K562 (cell line): ENCODE results near the gene HS3ST4. TPM values are rescaled to one million over a fixed set of nuclear protein-coding genes. Genes with fewer than 3 reads are reported as not detected.

Source experiments
- ATAC-seq: fragments of 200-7000 bp; cut with Tn5 transposase; 3 replicates; pipeline ENCODE4 v1.9.1; 2020; ENCODE audit warnings: moderate library complexity
- BruUV-seq: library from RNA; stranded (reverse); fragments of 400-500 nt; replicated peaks from 2 replicates; lab custom pipeline; 2021; lab: Mats Ljungman, UMichigan
- CTCF ChIA-PET: fragments of 300-600 bp; formaldehyde crosslinking; extraction: SDS; loops from one replicate; lab custom pipeline; 2021; ENCODE audit warnings: low intra/inter-chr PET ratio; lab: Yijun Ruan, JAX
- POLR2A ChIA-PET: fragments of 300-600, 350-650 bp; sonication (Branson Sonifier 250); formaldehyde crosslinking; extraction: SDS; loops from one replicate; lab custom pipeline; 2021; ENCODE audit warnings: antibody characterized with exemption, inconsistent platforms; lab: Yijun Ruan, JAX
- DNase-seq, 4 experiments: peaks; one replicate each; pipeline versions ENCODE4 v3.0.0 to v3.0.0-alpha.2; 2011 to 2018; ENCODE audit warnings: low spot score in 3 of 4, mixed read lengths in 3 of 4; ENCODE audit errors: extremely low read depth in 1 of 4
- FAIRE-seq: peaks from 2 replicates; lab custom pipeline; 2011; peaks lifted over from hg19 to GRCh38; lab: Jason Lieb, UNC
- H2AFZ ChIP-seq: 2 replicates; pipeline ENCODE4 v1.6.0; 2011; ENCODE audit warnings: low read depth, low read length, control low read depth, inconsistent platforms
- H3K27ac ChIP-seq: fragments of 200-600 bp; 3 replicates; pipeline ENCODE4 v1.8.0; 2011; ENCODE audit warnings: low read depth, mild to moderate bottlenecking, control low read depth, inconsistent platforms, low read length, moderate library complexity, mixed read lengths; ENCODE audit errors: extremely low read depth
- H3K27me3 ChIP-seq, 2 experiments: fragments of 300-600 bp in 1 of 2; 2 replicates in 1 of 2; 3 replicates in 1 of 2; pipeline versions ENCODE4 v1.6.0 to v1.8.0; 2011; ENCODE audit warnings: inconsistent platforms in 2 of 2, low read length in 2 of 2, mild to moderate bottlenecking in 1 of 2, mixed read lengths in 1 of 2, moderate library complexity in 1 of 2; ENCODE audit not compliant: control insufficient read depth in 2 of 2, insufficient read depth in 2 of 2
- H3K36me3 ChIP-seq: fragments of 300-600 bp; 3 replicates; pipeline ENCODE4 v1.8.0; 2011; ENCODE audit warnings: mild to moderate bottlenecking, low read length, inconsistent platforms; ENCODE audit not compliant: control insufficient read depth, insufficient read depth
- H3K4me1 ChIP-seq, 2 experiments: fragments of 200-600 bp in 1 of 2; replicated peaks in 1 of 2; 2 replicates in 1 of 2; 3 replicates in 1 of 2; pipeline versions ENCODE4 v1.5.1 to v1.8.0; 2011; ENCODE audit warnings: inconsistent platforms in 2 of 2, low read length in 2 of 2, mild to moderate bottlenecking in 1 of 2, mixed read lengths in 1 of 2, moderate library complexity in 1 of 2; ENCODE audit not compliant: control insufficient read depth in 2 of 2, insufficient read depth in 2 of 2
- H3K4me2 ChIP-seq: 2 replicates; pipeline ENCODE4 v1.6.1; 2011; ENCODE audit warnings: low read length, control low read depth, inconsistent platforms, mixed read lengths; ENCODE audit not compliant: insufficient read depth
- H3K4me3 ChIP-seq: fragments of 200-600 bp; sonication (generic), shearing (Covaris generic); 2 replicates; pipeline ENCODE4 v1.5.1; 2016; ENCODE audit warnings: control low read depth, inconsistent platforms
- H3K79me2 ChIP-seq: fragments of 200-600 bp; 3 replicates; pipeline ENCODE4 v1.8.0; 2011; ENCODE audit warnings: low read length, inconsistent platforms; ENCODE audit not compliant: control insufficient read depth, insufficient read depth
- H3K9ac ChIP-seq, 2 experiments: 2 replicates each; pipeline versions ENCODE4 v1.6.0 to v1.6.1; 2011; ENCODE audit warnings: low read depth in 2 of 2, low read length in 2 of 2, control low read depth in 1 of 2, inconsistent platforms in 1 of 2, mild to moderate bottlenecking in 1 of 2, mixed read lengths in 1 of 2; ENCODE audit not compliant: insufficient read depth in 1 of 2
- H3K9me1 ChIP-seq: one replicate; pipeline ENCODE4 v1.6.0; 2011; ENCODE audit warnings: inconsistent platforms, mild to moderate bottlenecking, low read length, moderate library complexity; ENCODE audit not compliant: control insufficient read depth, insufficient read depth
- H3K9me3 ChIP-seq: replicated peaks from 2 replicates; pipeline ENCODE4 v1.5.1; 2011; ENCODE audit warnings: low read depth, low read length, inconsistent platforms; ENCODE audit not compliant: control insufficient read depth, insufficient read depth
- H4K20me1 ChIP-seq: replicated peaks from 2 replicates; pipeline ENCODE4 v1.6.1; 2011; ENCODE audit warnings: low read length, inconsistent platforms, mixed read lengths; ENCODE audit not compliant: control insufficient read depth, insufficient read depth
- CXXC5 ChIP-seq: fragments of 250-450 bp; sonication (Bioruptor Pico); IDR thresholded peaks from 2 replicates; pipeline ENCODE4 v1.8.0; 2022; ENCODE audit warnings: inconsistent platforms, mild to moderate bottlenecking, moderate library complexity
- FOXP1 ChIP-seq: sonication (generic); formaldehyde crosslinking; IDR thresholded peaks from 2 replicates; pipeline ENCODE4 v1.8.0; 2022; ENCODE audit warnings: mild to moderate bottlenecking, missing genetic modification reagents
- HCFC1 ChIP-seq: IDR thresholded peaks from 2 replicates; pipeline ENCODE4 v1.6.1; 2012; ENCODE audit warnings: low read depth, low read length, improper control_type of control experiment
- HDAC3 ChIP-seq: fragments of 450-650 bp; IDR thresholded peaks from 2 replicates; pipeline ENCODE4 v1.6.1; 2018; ENCODE audit warnings: borderline replicate concordance, mild to moderate bottlenecking, moderate library complexity; ENCODE audit not compliant: partially characterized antibody
- MCM7 ChIP-seq, 2 experiments: fragments of 450-650 bp; IDR thresholded peaks; 2 replicates each; pipeline ENCODE4 v1.6.1; 2016 to 2018
- NCOA6 ChIP-seq: fragments of 450-650 bp; IDR thresholded peaks from 2 replicates; pipeline ENCODE4 v1.6.1; 2017; ENCODE audit warnings: mild to moderate bottlenecking
- RFX1 ChIP-seq: fragments of 450-650 bp; IDR thresholded peaks from 2 replicates; pipeline ENCODE4 v1.6.1; 2016; ENCODE audit warnings: mild to moderate bottlenecking, moderate library complexity
- SAFB2 ChIP-seq: fragments of 200-400 bp; formaldehyde crosslinking; IDR thresholded peaks from 2 replicates; pipeline ENCODE4 v1.6.1; 2018; ENCODE audit warnings: borderline replicate concordance, low read length, low read depth, moderate library complexity; ENCODE audit not compliant: severe bottlenecking
- SIX5 ChIP-seq, 2 experiments: IDR thresholded peaks; 2 replicates each; pipeline ENCODE4 v1.6.1; 2011; ENCODE audit warnings: low read length in 2 of 2, borderline replicate concordance in 1 of 2, low read depth in 1 of 2, mild to moderate bottlenecking in 1 of 2, moderate library complexity in 1 of 2; ENCODE audit not compliant: insufficient read depth in 1 of 2
- SMARCE1 ChIP-seq: fragments of 450-650 bp; IDR thresholded peaks from 2 replicates; pipeline ENCODE4 v1.7.1; 2016; ENCODE audit warnings: mild to moderate bottlenecking
- XRCC4 ChIP-seq: IDR thresholded peaks from one replicate; pipeline ENCODE4 v1.6.1; 2011; ENCODE audit not compliant: insufficient read depth, insufficient read length; ENCODE audit errors: extremely low read depth
- ZKSCAN8 ChIP-seq: fragments of 200-800 bp; sonication (Bioruptor generic); IDR thresholded peaks from 2 replicates; pipeline ENCODE4 v1.6.1; 2016; ENCODE audit warnings: missing genetic modification characterization, missing compliant biosample characterization
- ZNF212 ChIP-seq: fragments of 450-650 bp; formaldehyde crosslinking; IDR thresholded peaks from 2 replicates; pipeline ENCODE4 v1.4.0; 2020; ENCODE audit warnings: mild to moderate bottlenecking
- ZNF282 ChIP-seq: sonication (generic); formaldehyde crosslinking; IDR thresholded peaks from 2 replicates; pipeline ENCODE4 v1.8.1; 2023; ENCODE audit warnings: missing genetic modification reagents
- ZNF76 ChIP-seq: fragments of 250-450 bp; sonication (Bioruptor Pico); IDR thresholded peaks from 2 replicates; pipeline ENCODE4 v1.4.0; 2020; ENCODE audit warnings: mild to moderate bottlenecking, moderate library complexity, borderline replicate concordance
- WGBS: fragments of 100-300 bp; shearing (Covaris generic); methylation state at CpG from one replicate; pipeline ENCODE4 v1.1.6; 2016; ENCODE audit warnings: low coverage, mixed read lengths; ENCODE audit not compliant: insufficient coverage; ENCODE audit errors: missing lambda C conversion rate; 5-methylcytosine and 5-hydroxymethylcytosine counted together
- in situ Hi-C: fragments of 300-500 bp; cut with MboI; formaldehyde crosslinking; loops from 4 replicates; pipeline ENCODE4 v1.15.0; 2018; ENCODE audit warnings: inconsistent platforms, mixed read lengths
- intact Hi-C: fragments of 100-400 bp; cut with micrococcal nuclease; formaldehyde crosslinking; loops from 2 replicates; pipeline ENCODE4 v1.14.2; 2022
- polyA plus RNA-seq, 8 experiments: library from polyadenylated mRNA; depleted of rRNA in 4 of 8; stranded (reverse) in 5 of 8; unstranded in 3 of 8; fragments of >200 nt; fragmentation: Nextera tagmentation in 2 of 8; fragmentation: Illumina TruSeq in 1 of 8; extraction: Ambion mirVana in 2 of 8; extraction: Trizol in 1 of 8; gene quantifications; 2 replicates each; pipeline versions ENCODE4 v1.2.1 to v1.2.3, GENCODE V29; 2011 to 2014; ENCODE audit warnings: inconsistent platforms in 1 of 8, missing spikeins in 1 of 8
- total RNA-seq, 7 experiments: library from RNA; depleted of rRNA in 6 of 7; stranded (reverse); fragments of >200 nt in 6 of 7; fragmentation: Illumina TruSeq in 2 of 7; extraction: Trizol in 2 of 7; gene quantifications; 2 replicates each; pipeline versions ENCODE4 v1.2.1 to v1.2.3, GENCODE V29; 2011 to 2021; ENCODE audit warnings: low replicate concordance in 1 of 7
- TF ChIP-seq, protein P1 (sequence below): fragments of 200-800 bp; sonication (Bioruptor generic); IDR thresholded peaks from 2 replicates; pipeline ENCODE4 v1.6.1; 2017; ENCODE audit warnings: missing genetic modification characterization, missing compliant biosample characterization

HS3ST4 gene
- total and polyA plus RNA-seq, 9 of the 15 experiments (the other 6 are each of a cell fraction or from before 2014, with no cell fraction given) = not detected

DNA sequence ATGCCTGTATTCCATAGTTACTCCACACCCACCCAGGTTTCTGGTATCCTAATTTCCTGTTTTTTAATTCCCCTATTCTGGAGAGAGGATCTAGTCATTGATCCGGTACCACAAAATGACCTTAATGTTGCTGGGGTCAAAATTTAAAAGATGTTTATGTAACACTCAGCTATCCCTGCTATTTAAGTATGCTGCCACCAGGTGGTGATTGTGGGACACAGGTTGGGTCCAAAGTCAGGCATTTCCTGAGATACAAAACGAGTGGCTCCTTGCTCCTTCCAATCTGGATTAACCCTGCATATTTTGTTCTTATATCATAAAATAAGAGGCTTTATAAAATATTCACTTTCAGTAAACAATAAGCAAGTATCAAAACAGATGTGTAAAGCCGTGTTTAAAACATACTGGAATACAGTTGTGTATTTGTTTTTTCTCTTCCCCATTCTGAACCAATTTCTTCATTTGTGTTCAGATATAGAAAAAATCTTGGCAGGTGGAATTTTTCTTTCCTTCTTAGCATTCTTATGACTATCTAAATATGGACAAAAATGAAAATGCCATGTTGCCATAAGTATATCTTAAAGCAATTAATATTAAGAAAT is 16.3 kb downstream of the HS3ST4 start (continued):
- TF ChIP-seq ZKSCAN8 (CRISPR knock-in tag) = no peak

DNA sequence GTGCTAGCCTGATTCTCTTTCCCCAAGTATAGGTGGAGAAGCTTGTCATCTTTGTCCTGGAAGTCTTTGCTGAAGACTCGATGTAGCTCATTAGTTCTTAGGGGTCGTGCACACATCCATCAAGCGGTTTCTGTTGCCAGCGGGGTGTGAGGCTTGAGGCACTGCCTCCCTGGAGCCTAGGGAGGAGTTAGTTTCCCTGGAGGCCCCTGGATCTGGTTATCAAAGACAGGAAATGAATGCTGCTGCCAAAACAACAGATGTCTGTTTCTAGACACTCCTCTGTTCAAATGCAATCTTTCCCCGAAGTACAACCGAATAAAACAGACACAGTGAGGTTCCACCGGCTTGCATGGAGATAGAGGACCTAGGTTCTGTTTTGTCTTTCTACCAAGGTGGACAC is 17.5 kb downstream of the HS3ST4 start:
- Histone ChIP-seq H3K9me1 (no peaks in the 10 kb centered on the region), H3K79me2 (no peaks in the 10 kb centered on the region), H3K4me2 (no peak overlapping the region), H4K20me1 (no peaks in the 10 kb centered on the region; the same call in 1 of the 2 replicates), H3K27ac (no peak overlapping the region), H3K9ac (no peak overlapping the region), H2AFZ (no peak overlapping the region), H3K27me3 (peaks cover 6 to 18% of the 10 kb centered on the region in 2 experiments), H3K9me3 (no peaks in the 10 kb centered on the region), H3K4me1 (no peaks in the 10 kb centered on the region), H3K4me3 (no peak overlapping the region), H3K36me3 (no peaks in the 10 kb centered on the region)
- DNase-seq (no peak), FAIRE-seq (no peak), ATAC-seq (no peak)
- 0% methylated on average over 7 of the region's 7 CpGs for whole genome bisulfite sequencing
- ChIA-PET CTCF (no interaction called here), POLR2A (no interaction called here)
- TF ChIP-seq RFX1 (no peak), HDAC3 (no peak), ZNF282 (CRISPR knock-in tag) (no peak), ZNF76 (CRISPR knock-in tag) (no peak), MCM7 (IDR thresholded peaks at IDR 0.05) (no peak), SMARCE1 (no peak), ZNF212 (CRISPR knock-in tag) (no peak), XRCC4 (no peak), SAFB2 (no peak), HCFC1 (no peak), NCOA6 (no peak), SIX5 (IDR thresholded peaks at IDR 0.05; ENCODE audit: borderline replicate concordance in 1 of 2, insufficient read depth in 1 of 2, low read depth in 1 of 2, low read length in 2 of 2) (no peak), CXXC5 (no peak), FOXP1 (CRISPR knock-in tag) (no peak)
- TF ChIP-seq, protein P1, sequence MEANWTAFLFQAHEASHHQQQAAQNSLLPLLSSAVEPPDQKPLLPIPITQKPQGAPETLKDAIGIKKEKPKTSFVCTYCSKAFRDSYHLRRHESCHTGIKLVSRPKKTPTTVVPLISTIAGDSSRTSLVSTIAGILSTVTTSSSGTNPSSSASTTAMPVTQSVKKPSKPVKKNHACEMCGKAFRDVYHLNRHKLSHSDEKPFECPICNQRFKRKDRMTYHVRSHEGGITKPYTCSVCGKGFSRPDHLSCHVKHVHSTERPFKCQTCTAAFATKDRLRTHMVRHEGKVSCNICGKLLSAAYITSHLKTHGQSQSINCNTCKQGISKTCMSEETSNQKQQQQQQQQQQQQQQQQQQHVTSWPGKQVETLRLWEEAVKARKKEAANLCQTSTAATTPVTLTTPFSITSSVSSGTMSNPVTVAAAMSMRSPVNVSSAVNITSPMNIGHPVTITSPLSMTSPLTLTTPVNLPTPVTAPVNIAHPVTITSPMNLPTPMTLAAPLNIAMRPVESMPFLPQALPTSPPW (CRISPR knock-in tag) = no peak
- intact Hi-C loops = no loop called here
- BruUV-seq = no TSS peak
- in situ Hi-C loops = no loop called here
